Stimulated activated CD4-positive, alpha-beta T cell treated with anti-CD3 and anti-CD28 coated beads, Interleukin-1b, Interleukin-23, amount 100 ng/mL, for 24 hours (primary cell): ENCODE measurements around the gene WRNIP1.

Source experiments
- DNase-seq, 4 experiments: peaks; one replicate each; pipeline ENCODE4 v3.0.0-alpha.2; 2020; ENCODE audit warnings: low read depth in 4 of 4, low spot score in 1 of 4

WRNIP1 gene

DNA sequence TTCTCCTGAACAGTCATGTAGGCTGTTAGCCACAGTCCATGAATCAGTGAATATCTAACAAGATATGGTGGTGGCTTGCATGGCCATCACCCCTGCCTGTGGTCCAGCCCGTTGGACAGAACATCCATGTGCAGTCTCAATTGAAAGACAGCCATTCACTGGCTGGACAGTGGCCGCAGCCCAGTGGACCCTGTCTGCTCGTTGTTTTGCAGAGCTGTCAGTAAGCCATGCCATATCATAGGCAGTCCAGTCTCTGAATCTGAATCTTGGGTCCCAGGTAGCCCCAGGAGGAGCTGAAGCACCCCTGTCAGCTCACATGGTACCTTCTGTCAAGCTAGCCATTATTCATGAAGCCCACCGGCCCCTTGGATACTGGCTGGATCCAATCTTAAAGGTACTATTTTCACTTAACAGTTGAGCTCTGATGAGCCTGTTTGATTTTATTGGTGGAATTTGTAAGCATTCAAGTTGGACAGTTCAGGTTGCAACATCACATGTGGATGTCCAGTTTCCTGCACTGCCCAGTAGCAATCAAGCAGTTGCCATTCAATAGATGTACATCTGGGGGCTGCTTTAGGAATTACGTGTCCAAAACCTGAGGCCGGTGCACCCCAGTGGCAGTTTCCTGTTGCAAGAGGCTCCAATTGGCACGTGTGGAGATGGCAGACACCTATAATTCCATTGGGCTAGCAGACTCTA lies 38.7 kb downstream of the WRNIP1 start:
- no peak for DNase-seq

GRCh38 chr6:2804516-2804915 lies 39.3 kb downstream of the WRNIP1 start:
- no peak for DNase-seq

DNA sequence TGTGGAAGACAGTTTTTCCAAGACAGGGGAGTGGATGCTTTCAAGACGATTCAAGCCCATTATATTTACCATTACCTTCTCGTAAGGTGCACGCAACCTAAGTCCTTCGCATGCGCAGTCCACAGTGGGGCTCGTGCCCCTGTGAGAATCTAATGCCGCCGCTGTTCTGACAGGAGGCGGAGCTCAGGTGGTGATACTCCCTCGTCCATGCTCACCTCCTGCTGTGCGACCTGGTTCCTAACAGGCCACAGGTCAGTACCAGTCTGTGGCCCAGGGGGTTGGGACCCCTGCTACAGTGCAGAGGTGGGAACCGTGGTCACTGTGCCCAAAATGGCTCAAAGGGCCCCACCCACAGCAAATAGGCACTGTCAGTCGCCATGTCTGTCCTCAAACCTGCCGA lies 39.8 kb downstream of the WRNIP1 start:
- DNase-seq: no peak

DNA sequence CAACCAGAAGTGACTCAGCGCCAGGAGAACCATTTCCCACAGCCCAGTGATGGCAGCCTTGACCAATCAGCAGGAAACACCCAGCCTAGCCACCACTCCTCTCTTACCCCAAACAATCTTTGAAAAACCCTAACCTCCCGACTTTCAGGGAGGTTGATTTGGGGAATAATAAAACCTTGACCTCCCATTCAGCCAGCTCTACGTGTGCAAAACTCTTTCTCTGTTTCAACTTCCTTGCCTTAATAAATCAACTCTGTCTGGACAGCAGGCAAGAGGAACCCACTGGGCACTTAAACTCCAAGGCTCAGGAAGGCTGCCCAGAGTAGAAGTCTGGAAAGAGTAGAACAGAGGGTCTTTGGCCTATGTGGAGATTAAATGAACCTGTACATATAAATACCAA lies 41.5 kb downstream of the WRNIP1 start:
- DNase-seq: no peak

- DNase-seq: no peak
Measured at GRCh38 chr6:2807342-2808090, 42.3 kb downstream of the WRNIP1 start.

- DNase-seq: no peak
Measured at GRCh38 chr6:2809015-2809414, 43.8 kb downstream of the WRNIP1 start.

DNA sequence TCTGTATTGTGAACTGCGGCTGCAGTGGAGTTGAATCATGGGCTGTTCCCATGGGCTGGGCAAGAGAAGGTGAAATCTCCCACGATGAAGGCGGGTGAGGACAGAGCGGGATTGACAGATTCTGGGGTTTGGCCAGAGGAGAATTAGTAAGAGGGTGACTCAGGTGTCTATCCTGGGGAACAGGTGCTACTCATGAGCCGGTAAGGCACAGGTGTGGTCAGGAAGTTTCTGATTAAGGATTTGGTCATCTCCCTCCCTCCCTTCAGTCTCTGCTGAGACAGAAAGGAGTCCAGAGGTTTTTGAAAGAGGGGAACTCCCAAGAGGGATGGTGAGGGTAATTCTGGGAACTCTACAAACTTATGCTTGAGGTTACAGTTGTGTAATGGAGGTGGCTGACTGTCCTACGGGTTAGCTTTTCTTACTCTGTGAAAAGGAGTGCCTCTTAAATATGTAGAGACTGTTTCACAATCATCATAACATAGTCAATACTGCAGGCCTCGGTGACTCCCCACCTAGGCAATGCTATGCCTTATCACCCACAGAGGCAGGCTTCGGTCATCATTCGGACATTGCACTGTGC lies 45.0 kb downstream of the WRNIP1 start:
- DNase-seq: no peak

DNA sequence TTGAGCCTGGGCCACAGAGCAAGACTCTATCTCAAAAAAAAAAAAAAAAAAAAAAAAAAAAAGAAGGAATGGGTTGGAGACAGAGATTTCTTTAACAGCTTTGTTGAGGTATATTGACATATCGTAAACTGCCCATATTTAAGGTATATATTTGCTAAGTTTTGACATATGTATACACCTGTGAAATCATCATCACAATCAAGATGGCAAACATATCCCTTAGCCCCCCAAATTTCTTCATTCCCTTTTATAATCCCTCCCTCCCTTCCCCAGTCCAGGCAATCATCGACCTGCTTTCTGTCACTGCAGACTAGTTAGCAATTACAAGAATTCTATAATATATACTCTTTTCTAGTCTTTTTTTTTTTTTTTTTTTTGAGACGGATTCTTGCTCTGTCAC lies 47.5 kb downstream of the WRNIP1 start:
- DNase-seq: no peak

GRCh38 chr6:2816158-2816557 lies 51.0 kb downstream of the WRNIP1 start:
- DNase-seq: no peak

GRCh38 chr6:2817903-2818443 lies 52.8 kb downstream of the WRNIP1 start:
- DNase-seq: no peak

- DNase-seq: no peak
Measured at GRCh38 chr6:2818593-2818992, 53.4 kb downstream of the WRNIP1 start.

DNA sequence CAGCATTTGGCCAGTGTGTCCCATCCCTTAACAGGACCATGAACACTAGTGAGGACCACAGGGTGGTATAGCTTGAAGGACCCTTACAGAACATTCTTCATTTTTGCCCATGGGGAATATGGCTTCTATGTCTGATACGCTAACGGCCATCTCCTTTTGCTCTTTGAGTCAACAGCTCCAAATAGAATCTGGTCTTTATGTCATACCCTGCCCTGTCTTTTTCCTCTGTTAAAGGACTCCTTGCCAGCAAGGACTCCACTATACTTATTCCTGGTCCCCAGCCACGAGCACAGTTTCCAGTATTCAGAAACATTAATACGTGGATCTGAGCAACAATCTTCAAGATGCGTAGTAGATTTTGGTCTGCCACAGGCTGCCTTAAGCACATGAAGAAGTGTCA lies 53.9 kb downstream of the WRNIP1 start:
- DNase-seq: no peak

DNA sequence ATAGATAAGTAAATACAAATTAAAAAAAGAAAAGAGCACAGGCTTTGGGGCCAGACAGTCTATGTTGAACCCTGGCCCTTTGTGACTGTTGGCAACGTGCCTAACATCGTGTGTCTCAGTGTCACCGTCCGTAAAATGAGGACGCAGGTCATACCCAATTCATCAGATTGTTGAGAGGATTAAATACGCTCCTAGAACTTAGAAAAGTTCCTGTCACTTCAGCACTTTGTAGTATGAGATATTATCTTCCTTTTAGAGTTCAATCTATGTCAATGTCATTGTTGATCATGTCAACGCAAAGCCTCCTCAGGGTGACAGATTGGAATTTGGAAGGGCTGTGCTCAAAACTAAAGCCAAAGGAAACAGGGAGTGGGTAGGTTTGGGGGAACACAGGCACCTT lies 54.8 kb downstream of the WRNIP1 start:
- DNase-seq: no peak

DNA sequence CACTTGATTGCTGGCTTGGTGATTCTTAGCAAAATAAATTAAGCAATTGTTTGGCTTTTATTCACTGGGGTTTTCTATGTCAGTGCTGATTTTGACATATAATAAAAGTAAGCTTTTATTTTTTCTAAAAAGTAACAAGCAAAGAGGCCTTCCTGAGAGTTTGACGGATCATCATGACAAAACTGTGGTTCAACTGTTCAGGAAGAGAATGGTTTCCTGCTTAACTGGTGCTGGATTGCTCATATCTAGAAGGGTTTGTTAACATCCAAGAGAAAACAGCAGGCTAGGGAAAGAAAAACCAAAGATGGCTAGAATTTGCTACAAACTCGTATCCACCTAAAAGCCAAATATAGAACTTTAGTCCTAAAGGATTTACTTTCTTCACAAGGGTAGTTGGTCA lies 55.2 kb downstream of the WRNIP1 start:
- no peak for DNase-seq

GRCh38 chr6:2821554-2821953 lies 56.4 kb downstream of the WRNIP1 start:
- DNase-seq: no peak

DNA sequence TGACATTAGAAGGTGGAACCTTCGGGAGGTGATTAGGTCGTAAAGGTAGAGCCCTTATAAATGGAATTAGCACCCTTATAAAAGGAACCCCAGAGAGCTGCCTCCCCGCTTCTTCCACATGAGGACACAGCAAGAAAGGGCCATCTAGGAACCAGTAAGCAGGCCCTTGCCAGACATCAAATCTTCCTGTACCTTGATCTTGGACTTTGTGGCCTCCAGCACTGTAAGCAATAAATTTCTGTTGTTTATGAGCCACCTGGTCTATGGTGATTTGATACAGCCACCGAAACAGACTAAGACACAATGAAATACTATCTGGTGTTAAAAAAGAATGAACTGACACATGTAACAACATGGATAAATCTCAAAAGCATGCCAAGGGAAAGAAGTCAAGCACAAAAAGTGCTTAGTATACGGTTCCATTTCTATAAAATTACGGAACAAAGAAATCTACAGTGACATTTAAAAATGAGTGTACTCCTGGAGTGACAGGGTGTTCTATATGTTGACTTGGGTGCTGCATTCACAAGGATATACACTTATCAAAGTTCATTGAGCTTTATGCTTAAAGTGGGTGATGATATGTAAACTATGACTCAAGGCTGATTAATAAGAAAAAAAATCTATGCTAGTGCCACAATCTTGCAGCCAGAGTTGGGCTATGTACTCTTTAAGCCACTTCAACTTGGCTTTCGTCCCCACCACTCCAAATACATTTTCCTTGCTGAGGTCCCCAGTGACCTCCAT lies 58.1 kb downstream of the WRNIP1 start:
- no peak for DNase-seq

DNA sequence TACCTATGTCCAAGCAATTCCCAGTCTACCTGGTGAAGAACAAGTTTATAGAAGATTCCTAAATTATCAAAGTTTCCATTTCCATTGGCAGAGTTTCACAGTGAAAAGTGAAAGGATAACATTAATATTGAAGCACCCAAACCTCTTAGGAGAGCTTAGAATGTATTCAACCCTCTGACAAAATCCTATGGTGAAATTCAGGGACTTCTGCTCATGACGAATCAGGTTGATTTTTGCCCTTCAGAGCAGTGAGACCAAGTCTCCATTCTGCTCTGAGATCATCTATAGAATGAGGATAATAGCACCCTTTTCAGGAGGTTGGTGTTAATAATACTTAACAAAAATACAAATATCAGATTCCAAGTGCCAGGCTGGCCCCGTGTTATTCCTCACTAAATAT lies 60.9 kb downstream of the WRNIP1 start:
- DNase-seq: no peak

- DNase-seq: no peak
Measured at GRCh38 chr6:2827142-2827541, 61.9 kb downstream of the WRNIP1 start.

- no peak for DNase-seq
Measured at GRCh38 chr6:2828629-2829028, 63.4 kb downstream of the WRNIP1 start.

GRCh38 chr6:2829253-2829652 lies 64.1 kb downstream of the WRNIP1 start:
- DNase-seq: no peak

- no peak for DNase-seq
Measured at GRCh38 chr6:2830183-2830582, 65.0 kb downstream of the WRNIP1 start.

- no peak for DNase-seq
Measured at GRCh38 chr6:2831392-2831791, 66.2 kb downstream of the WRNIP1 start.
